MM.1S (cell line): ENCODE results near the gene COBLL1.

Source experiments
- CTCF ChIP-seq: fragments of 300-600 bp; sonication (generic); IDR thresholded peaks from 2 replicates; pipeline ENCODE4 v1.5.1; 2016; ENCODE audit warnings: antibody characterized with exemption, low read length, mixed read lengths
- EZH2 ChIP-seq: fragments of 300-600 bp; sonication (generic); optimal IDR thresholded peaks from 2 replicates; pipeline ENCODE3; 2017; ENCODE audit warnings: low read depth, mild to moderate bottlenecking, antibody characterized with exemption, low read length, mixed read lengths
- EZH2phosphoT487 ChIP-seq: fragments of 300-600 bp; sonication (generic); IDR thresholded peaks from 2 replicates; pipeline ENCODE4 v1.6.1; 2018; ENCODE audit warnings: antibody characterized with exemption, low read length

DNA sequence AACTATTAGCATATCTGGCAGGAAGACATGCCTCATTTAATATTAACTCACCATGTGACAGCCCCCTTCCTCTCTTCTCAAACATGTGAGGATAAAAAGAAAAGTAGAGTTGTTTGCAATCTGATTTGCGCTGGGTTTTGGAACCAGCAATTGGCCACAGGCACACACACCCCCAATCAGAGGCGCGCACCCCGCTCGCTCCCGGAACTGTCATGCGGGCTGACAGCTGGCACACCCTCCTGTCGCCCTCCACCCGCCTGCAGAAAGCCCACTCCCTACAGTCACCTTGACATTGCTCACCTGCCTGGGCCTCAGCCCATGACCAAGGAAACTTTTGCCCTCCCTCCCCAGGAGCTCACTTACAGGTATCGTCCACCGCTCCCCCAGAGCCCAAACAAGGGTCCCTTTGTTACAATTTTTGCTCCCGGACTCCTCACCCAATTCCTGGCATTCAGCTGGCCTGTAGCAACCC lies 1.1 kb downstream of the COBLL1 start:
- TF ChIP-seq CTCF (no peak), EZH2 (no peak), EZH2phosphoT487 (no peak)
